Measurements from ENCODE around the gene EEF1E1. TPM values are rescaled to one million over a fixed set of nuclear protein-coding genes. Genes with fewer than 3 reads are reported as not detected.

Gene EEF1E1
- polyA plus RNA-seq, 1 donor from 2014 or later: 113 TPM

DNA sequence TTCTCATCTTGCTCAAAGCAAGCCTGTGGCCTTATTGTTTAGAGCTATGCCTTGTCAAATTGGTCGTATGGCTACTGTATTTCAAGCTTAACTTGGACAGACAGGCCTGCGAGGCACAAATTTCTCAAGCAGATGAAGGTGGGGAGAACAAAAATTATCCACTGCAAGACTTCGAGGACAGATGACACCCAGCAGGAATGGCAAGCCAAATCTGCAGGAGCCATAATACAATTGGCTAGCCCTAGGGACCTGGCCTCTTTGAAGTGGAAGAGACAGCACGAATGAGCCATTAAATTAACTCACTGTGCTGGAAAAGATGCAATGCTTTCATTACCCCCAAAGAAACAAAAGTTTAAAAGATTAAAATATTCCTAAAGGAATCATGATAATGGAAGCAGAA is 33.2 kb downstream of the EEF1E1 start:
- TF ChIP-seq, protein P1, sequence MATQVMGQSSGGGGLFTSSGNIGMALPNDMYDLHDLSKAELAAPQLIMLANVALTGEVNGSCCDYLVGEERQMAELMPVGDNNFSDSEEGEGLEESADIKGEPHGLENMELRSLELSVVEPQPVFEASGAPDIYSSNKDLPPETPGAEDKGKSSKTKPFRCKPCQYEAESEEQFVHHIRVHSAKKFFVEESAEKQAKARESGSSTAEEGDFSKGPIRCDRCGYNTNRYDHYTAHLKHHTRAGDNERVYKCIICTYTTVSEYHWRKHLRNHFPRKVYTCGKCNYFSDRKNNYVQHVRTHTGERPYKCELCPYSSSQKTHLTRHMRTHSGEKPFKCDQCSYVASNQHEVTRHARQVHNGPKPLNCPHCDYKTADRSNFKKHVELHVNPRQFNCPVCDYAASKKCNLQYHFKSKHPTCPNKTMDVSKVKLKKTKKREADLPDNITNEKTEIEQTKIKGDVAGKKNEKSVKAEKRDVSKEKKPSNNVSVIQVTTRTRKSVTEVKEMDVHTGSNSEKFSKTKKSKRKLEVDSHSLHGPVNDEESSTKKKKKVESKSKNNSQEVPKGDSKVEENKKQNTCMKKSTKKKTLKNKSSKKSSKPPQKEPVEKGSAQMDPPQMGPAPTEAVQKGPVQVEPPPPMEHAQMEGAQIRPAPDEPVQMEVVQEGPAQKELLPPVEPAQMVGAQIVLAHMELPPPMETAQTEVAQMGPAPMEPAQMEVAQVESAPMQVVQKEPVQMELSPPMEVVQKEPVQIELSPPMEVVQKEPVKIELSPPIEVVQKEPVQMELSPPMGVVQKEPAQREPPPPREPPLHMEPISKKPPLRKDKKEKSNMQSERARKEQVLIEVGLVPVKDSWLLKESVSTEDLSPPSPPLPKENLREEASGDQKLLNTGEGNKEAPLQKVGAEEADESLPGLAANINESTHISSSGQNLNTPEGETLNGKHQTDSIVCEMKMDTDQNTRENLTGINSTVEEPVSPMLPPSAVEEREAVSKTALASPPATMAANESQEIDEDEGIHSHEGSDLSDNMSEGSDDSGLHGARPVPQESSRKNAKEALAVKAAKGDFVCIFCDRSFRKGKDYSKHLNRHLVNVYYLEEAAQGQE (IDR thresholded peaks at IDR 0.05; ENCODE audit: borderline replicate concordance): no peak
- TF ChIP-seq POLR2AphosphoS5 (IDR thresholded peaks at IDR 0.05) (no peak), MXI1 (conservative IDR thresholded peaks at IDR 0.05; ENCODE audit: poor library complexity, severe bottlenecking) (no peak), SMC3 (conservative IDR thresholded peaks at IDR 0.05; ENCODE audit: poor library complexity) (no peak), EZH2 (IDR thresholded peaks at IDR 0.05; ENCODE audit: borderline replicate concordance, insufficient read depth, low read length, poor library complexity, severe bottlenecking) (no peak)

DNA sequence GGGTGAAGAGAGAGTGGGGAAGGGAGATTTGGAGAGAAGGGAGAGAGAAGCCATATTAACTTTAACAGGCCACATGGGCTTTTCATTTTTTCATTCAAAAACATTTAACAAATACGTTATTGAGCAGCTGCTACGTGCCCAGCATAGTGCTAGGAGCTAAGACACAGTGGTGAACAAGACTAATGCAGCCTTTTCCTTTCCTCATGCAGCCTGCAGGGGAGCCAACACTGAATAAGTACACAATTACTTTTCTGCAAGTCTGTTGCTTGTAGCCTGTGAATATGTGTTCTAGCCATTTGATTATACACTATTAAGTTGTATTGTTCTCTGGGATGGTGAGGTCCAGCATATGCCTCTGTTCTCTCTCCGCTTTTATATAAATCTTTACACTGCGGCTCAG is 36.2 kb downstream of the EEF1E1 start:
- H3K27me3 ChIP-seq (ENCODE audit: insufficient read depth, low read depth, low read length): no peaks in the 10 kb centered on the region
- H3K9ac ChIP-seq (ENCODE audit: low read length): no peak overlapping the region
- H3K79me2 ChIP-seq (replicated peaks; ENCODE audit: insufficient read depth, low read length): no peaks in the 10 kb centered on the region
- no peaks in the 10 kb centered on the region for H3F3A ChIP-seq (ENCODE audit: insufficient read depth, low read length, poor library complexity, severe bottlenecking)
- no peaks in the 10 kb centered on the region for H4K20me1 ChIP-seq (ENCODE audit: insufficient read depth)
- H3K9me2 ChIP-seq (ENCODE audit: insufficient read depth, low read length): no peaks in the 10 kb centered on the region
- H2AFZ ChIP-seq (ENCODE audit: low read depth, low read length): no peak overlapping the region
- TF ChIP-seq POLR2AphosphoS5 (IDR thresholded peaks at IDR 0.05): no peak
- no peak overlapping the region for H3K4me2 ChIP-seq (ENCODE audit: low read length)
- no peak overlapping the region for H3K27ac ChIP-seq (ENCODE audit: low read length)
- H3K4me3 ChIP-seq (ENCODE audit: low read length): no peak overlapping the region
- H3K36me3 ChIP-seq (ENCODE audit: insufficient read depth, low read length): no peaks in the 10 kb centered on the region
- H3K9me3 ChIP-seq (ENCODE audit: low read length): no peaks in the 10 kb centered on the region

More for the DNA sequence above, 33.2 kb downstream of the EEF1E1 start:
- no peaks in the 10 kb centered on the region for H3K79me2 ChIP-seq (replicated peaks; ENCODE audit: insufficient read depth, low read length)
- H3K4me3 ChIP-seq (ENCODE audit: low read length): no peak overlapping the region
- H4K20me1 ChIP-seq (ENCODE audit: insufficient read depth): no peaks in the 10 kb centered on the region
- H2AFZ ChIP-seq (ENCODE audit: low read depth, low read length): no peak overlapping the region
- H3K9me2 ChIP-seq (ENCODE audit: insufficient read depth, low read length): no peaks in the 10 kb centered on the region
- no peaks in the 10 kb centered on the region for H3K36me3 ChIP-seq (ENCODE audit: insufficient read depth, low read length)
- no peaks in the 10 kb centered on the region for H3F3A ChIP-seq (ENCODE audit: insufficient read depth, low read length, poor library complexity, severe bottlenecking)
- no peak overlapping the region for H3K4me2 ChIP-seq (ENCODE audit: low read length)
- H3K9ac ChIP-seq (ENCODE audit: low read length): no peak overlapping the region
- H3K9me3 ChIP-seq (ENCODE audit: low read length): no peaks in the 10 kb centered on the region
- no peak overlapping the region for H3K27ac ChIP-seq (ENCODE audit: low read length)
- H3K27me3 ChIP-seq (ENCODE audit: insufficient read depth, low read depth, low read length): no peaks in the 10 kb centered on the region

DNA sequence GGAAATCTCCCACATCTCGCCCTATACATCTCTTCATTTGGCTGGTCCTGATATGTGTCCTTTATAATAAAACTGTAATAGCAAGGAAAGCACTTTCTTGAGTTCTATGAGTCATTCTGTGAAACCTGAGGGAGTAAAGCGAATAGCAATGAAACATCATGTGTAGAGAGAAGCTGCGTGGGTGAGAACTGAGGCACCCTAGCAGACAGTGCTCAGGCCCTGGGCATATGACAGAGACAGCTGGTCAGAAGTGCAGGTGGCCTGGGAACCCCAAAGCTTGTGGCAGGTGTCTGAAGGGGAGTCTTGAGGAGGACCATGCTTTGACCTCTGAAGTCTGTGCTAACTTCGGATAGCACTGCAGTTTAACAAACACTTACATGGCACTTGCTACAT is 36.8 kb downstream of the EEF1E1 start:
- Histone ChIP-seq H3K27ac (ENCODE audit: low read length) (no peak overlapping the region), H3F3A (ENCODE audit: insufficient read depth, low read length, poor library complexity, severe bottlenecking) (no peaks in the 10 kb centered on the region), H3K9ac (ENCODE audit: low read length) (no peak overlapping the region)

More for the DNA sequence above, 36.8 kb downstream of the EEF1E1 start:
- H3K4me3 ChIP-seq (ENCODE audit: low read length): no peak overlapping the region
- no peaks in the 10 kb centered on the region for H3K27me3 ChIP-seq (ENCODE audit: insufficient read depth, low read depth, low read length)
- TF ChIP-seq EP300 (conservative IDR thresholded peaks at IDR 0.05; ENCODE audit: poor library complexity, severe bottlenecking) (no peak), TAF1 (IDR thresholded peaks at IDR 0.05; ENCODE audit: low read depth) (no peak), EZH2 (IDR thresholded peaks at IDR 0.05; ENCODE audit: borderline replicate concordance, insufficient read depth, low read length, poor library complexity, severe bottlenecking) (no peak), SMC3 (conservative IDR thresholded peaks at IDR 0.05; ENCODE audit: poor library complexity) (no peak), MXI1 (conservative IDR thresholded peaks at IDR 0.05; ENCODE audit: poor library complexity, severe bottlenecking) (no peak), POLR2AphosphoS5 (IDR thresholded peaks at IDR 0.05) (no peak), RAD21 (conservative IDR thresholded peaks at IDR 0.05) (no peak)
- TF ChIP-seq, protein P1 (IDR thresholded peaks at IDR 0.05; ENCODE audit: borderline replicate concordance): no peak
- TF ChIP-seq, protein P2, sequence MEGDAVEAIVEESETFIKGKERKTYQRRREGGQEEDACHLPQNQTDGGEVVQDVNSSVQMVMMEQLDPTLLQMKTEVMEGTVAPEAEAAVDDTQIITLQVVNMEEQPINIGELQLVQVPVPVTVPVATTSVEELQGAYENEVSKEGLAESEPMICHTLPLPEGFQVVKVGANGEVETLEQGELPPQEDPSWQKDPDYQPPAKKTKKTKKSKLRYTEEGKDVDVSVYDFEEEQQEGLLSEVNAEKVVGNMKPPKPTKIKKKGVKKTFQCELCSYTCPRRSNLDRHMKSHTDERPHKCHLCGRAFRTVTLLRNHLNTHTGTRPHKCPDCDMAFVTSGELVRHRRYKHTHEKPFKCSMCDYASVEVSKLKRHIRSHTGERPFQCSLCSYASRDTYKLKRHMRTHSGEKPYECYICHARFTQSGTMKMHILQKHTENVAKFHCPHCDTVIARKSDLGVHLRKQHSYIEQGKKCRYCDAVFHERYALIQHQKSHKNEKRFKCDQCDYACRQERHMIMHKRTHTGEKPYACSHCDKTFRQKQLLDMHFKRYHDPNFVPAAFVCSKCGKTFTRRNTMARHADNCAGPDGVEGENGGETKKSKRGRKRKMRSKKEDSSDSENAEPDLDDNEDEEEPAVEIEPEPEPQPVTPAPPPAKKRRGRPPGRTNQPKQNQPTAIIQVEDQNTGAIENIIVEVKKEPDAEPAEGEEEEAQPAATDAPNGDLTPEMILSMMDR (IDR thresholded peaks at IDR 0.05; ENCODE audit: poor library complexity, severe bottlenecking): no peak
- H4K20me1 ChIP-seq (ENCODE audit: insufficient read depth): no peaks in the 10 kb centered on the region
- no peaks in the 10 kb centered on the region for H3K9me3 ChIP-seq (ENCODE audit: low read length)
- H2AFZ ChIP-seq (ENCODE audit: low read depth, low read length): no peak overlapping the region
- no peaks in the 10 kb centered on the region for H3K36me3 ChIP-seq (ENCODE audit: insufficient read depth, low read length)
- H3K9me2 ChIP-seq (ENCODE audit: insufficient read depth, low read length): no peaks in the 10 kb centered on the region
- no peak overlapping the region for H3K4me2 ChIP-seq (ENCODE audit: low read length)
- H3K79me2 ChIP-seq (replicated peaks; ENCODE audit: insufficient read depth, low read length): no peaks in the 10 kb centered on the region
